Fibroblast of the aortic adventitia (primary cell): ENCODE results near the gene SIRT2. TPM values are rescaled to one million over a fixed set of nuclear protein-coding genes. Genes with fewer than 3 reads are reported as not detected.
"Not testable (repeated sequence)": the region's sequence is repeated elsewhere in the genome, so short reads cannot be mapped to it uniquely, and the experiment has no call there.

Experiments
- DNase-seq: peaks from one replicate; pipeline ENCODE4 v3.0.0-alpha.2; 2010; ENCODE audit warnings: low read depth
- H3K4me3 ChIP-seq: 2 replicates; pipeline ENCODE4 v1.5.1; 2011; ENCODE audit warnings: low read depth, mild to moderate bottlenecking, control low read depth, low read length, moderate library complexity
- CTCF ChIP-seq: IDR thresholded peaks from 2 replicates; pipeline ENCODE4 v1.5.1; 2011; ENCODE audit warnings: mild to moderate bottlenecking, low read length, control low read depth, inconsistent platforms; ENCODE audit not compliant: insufficient read depth
- total RNA-seq: library from RNA; depleted of rRNA; stranded (reverse); fragments of >200 nt; gene quantifications from 2 replicates; pipeline ENCODE4 v1.2.3, GENCODE V29; 2012; ENCODE audit warnings: low replicate concordance

SIRT2 gene
- total RNA-seq, 1 donor, result 44.9 TPM

- DNase-seq, result peak; percentile 76
- no peak for TF ChIP-seq CTCF
- H3K4me3 ChIP-seq, result no peak overlapping the region
Observed at GRCh38 chr19:38862321-38863059, 36.9 kb downstream of the SIRT2 start.

- DNase-seq, result no peak
- no peak for TF ChIP-seq CTCF
Observed at GRCh38 chr19:38861368-38861767, 38.0 kb downstream of the SIRT2 start.

GRCh38 chr19:38859631-38860204 lies 39.7 kb downstream of the SIRT2 start:
- not testable (repeated sequence) for H3K4me3 ChIP-seq, DNase-seq

More at GRCh38 chr19:38861368-38861767, 38.0 kb downstream of the SIRT2 start:
- no peak overlapping the region for H3K4me3 ChIP-seq

- no peak for DNase-seq
- no peak overlapping the region for H3K4me3 ChIP-seq
- no peak for TF ChIP-seq CTCF
Observed at GRCh38 chr19:38856813-38857212, 42.6 kb downstream of the SIRT2 start.

- not testable (repeated sequence) for DNase-seq, H3K4me3 ChIP-seq
Observed at GRCh38 chr19:38855751-38856150, 43.7 kb downstream of the SIRT2 start.

GRCh38 chr19:38854961-38855360 lies 44.5 kb downstream of the SIRT2 start:
- DNase-seq, H3K4me3 ChIP-seq: not testable (repeated sequence)

GRCh38 chr19:38853214-38853613 lies 46.2 kb downstream of the SIRT2 start:
- TF ChIP-seq CTCF, result no peak
- peak overlapping the region; percentile 84 for H3K4me3 ChIP-seq
- DNase-seq, result no peak

GRCh38 chr19:38852231-38853044 lies 47.0 kb downstream of the SIRT2 start:
- no peak for TF ChIP-seq CTCF
- DNase-seq, result peak; percentile 61
- H3K4me3 ChIP-seq, result peak overlapping the region; percentile 84
